ENCODE measurements around the gene ERBB4.

The ERBB4 gene

GRCh38 chr2:211449819-211450218, 1088.8 kb downstream of the ERBB4 start:
- DNase-seq (ENCODE audit: low spot score) = no peak
- TF ChIP-seq CTCF (IDR thresholded peaks at IDR 0.05) = no peak
- no peak overlapping the region for H3K27ac ChIP-seq
- no peak overlapping the region for H3K4me3 ChIP-seq

GRCh38 chr2:211447548-211447947, 1091.1 kb downstream of the ERBB4 start:
- DNase-seq (ENCODE audit: low spot score) = no peak
- H3K4me3 ChIP-seq = no peak overlapping the region
- no peak overlapping the region for H3K27ac ChIP-seq
- TF ChIP-seq CTCF (IDR thresholded peaks at IDR 0.05) = no peak

GRCh38 chr2:211440107-211440506, 1098.5 kb downstream of the ERBB4 start:
- no peak for TF ChIP-seq CTCF (IDR thresholded peaks at IDR 0.05)
- Histone ChIP-seq H3K27ac (no peak overlapping the region), H3K4me3 (no peak overlapping the region)
- no peak for DNase-seq (ENCODE audit: low spot score)

GRCh38 chr2:211439011-211439410, 1099.6 kb downstream of the ERBB4 start:
- Histone ChIP-seq H3K27ac (no peak overlapping the region), H3K4me3 (no peak overlapping the region)
- no peak for DNase-seq (ENCODE audit: low spot score)
- TF ChIP-seq CTCF (IDR thresholded peaks at IDR 0.05) = no peak

GRCh38 chr2:211437396-211437795, 1101.2 kb downstream of the ERBB4 start:
- no peak for TF ChIP-seq CTCF (IDR thresholded peaks at IDR 0.05)
- DNase-seq (ENCODE audit: low spot score) = no peak
- Histone ChIP-seq H3K27ac (no peak overlapping the region), H3K4me3 (no peak overlapping the region)

- no peak overlapping the region for H3K4me3 ChIP-seq
- TF ChIP-seq CTCF (IDR thresholded peaks at IDR 0.05) = no peak
- no peak for DNase-seq (ENCODE audit: low spot score)
- no peak overlapping the region for H3K27ac ChIP-seq
Measured at GRCh38 chr2:211436182-211436581, 1102.4 kb downstream of the ERBB4 start.

GRCh38 chr2:211435331-211435730, 1103.3 kb downstream of the ERBB4 start:
- no peak for TF ChIP-seq CTCF (IDR thresholded peaks at IDR 0.05)
- Histone ChIP-seq H3K4me3 (no peak overlapping the region), H3K27ac (no peak overlapping the region)
- no peak for DNase-seq (ENCODE audit: low spot score)
